GM04504 (cell line): ENCODE measurements around the gene TP53AIP1.
A peak's percentile ranks its signal among the peaks of the same experiment; 100 is the strongest.
"Not testable (repeated sequence)": the region's sequence is repeated elsewhere in the genome, so short reads cannot be mapped to it uniquely, and the experiment has no call there.

Experiments
- DNase-seq: peaks from one replicate; pipeline ENCODE4 v3.0.0-alpha.2; 2012; ENCODE audit warnings: low read depth

Gene TP53AIP1

DNA sequence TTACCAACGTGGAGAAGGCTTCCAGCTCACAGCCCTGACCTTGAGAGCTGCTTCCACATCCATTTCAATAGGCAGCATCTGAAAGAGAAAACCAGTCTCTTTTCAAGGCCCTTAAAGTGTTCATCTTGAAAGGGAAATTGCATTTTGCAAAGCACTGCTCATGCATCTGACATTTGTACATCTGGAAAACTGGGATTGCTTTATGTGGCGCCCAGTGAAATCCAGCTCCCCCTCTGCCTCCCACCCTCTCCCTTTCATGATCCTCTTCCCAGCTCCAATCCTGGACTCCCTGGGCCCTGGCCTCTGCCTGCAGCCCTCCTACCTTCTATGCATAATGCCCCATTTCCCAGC lies 17.4 kb downstream of the TP53AIP1 start:
- DNase-seq: no peak

DNA sequence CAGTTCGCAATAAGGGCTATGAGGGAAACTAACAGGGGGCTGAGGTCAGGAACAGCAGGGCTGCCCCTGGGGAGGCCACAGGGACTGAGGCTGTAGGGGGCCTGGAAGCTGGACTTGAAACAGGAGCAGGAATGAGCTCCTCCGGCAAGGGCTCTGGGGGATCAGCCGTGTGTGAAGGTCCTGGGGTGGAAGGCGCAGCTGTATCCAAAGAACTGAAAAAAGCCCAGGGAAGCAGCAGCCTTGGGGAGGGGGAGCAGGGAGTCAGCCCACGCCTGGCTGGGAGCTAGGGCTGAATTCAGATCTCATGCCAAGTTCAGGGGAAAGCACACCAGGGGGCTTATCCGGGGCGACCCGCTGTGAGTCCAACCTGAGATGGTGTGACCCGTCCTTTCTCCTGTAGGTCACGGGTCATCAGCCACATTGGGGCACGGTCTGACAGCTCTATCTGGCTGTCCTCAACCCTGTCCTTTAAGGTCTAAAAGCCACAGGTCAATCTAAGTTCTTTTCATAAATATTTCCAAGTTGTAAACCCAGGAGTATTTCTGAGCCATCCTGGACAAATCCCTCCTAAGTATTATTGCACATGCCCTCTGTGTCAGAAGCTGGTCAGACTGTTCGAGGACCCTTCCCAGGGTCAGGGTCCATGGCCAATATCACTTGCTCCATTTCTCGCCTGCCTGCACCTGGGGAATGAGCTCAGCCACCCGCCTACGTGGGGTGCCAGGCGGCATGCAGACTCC lies 18.0 kb downstream of the TP53AIP1 start:
- DNase-seq: no peak

DNA sequence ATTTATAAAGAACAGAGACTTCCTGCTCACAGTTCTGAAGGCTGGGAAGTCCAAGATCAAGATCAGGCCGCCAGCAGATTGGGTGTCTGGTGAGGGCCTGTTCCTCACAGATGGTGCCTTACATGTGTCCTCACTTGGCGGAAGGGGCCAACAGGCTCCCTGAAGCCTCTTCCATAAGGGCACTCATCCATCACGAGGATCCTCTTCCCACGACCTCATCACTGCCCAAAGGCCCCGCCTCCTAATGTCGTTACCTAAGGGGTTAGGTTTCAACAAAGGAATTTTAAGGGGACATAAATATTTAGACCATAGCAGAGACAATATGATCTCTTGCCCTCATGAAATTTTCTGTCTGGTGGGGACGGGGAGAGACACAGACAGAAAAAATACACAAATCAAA lies 18.6 kb downstream of the TP53AIP1 start:
- DNase-seq: no peak

DNA sequence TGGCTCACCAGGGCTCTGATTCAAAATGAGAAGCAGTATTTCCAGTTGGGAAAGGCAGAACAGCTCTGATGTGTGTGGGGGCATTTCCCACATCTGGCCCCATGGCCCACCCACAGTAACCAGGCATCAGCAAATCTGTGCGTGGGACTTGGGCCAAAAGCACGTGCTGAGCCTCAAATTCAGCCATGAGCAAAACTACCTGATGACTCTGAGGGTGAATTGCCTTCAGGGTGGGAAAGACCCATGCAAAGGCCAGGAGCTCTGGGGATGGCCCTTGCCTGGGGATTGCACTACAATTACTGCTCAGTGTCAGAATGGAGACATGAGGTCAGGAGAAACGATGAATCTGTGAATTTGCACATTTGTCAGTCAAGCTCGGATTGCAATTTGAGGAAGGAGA lies 20.9 kb downstream of the TP53AIP1 start:
- DNase-seq: no peak

DNA sequence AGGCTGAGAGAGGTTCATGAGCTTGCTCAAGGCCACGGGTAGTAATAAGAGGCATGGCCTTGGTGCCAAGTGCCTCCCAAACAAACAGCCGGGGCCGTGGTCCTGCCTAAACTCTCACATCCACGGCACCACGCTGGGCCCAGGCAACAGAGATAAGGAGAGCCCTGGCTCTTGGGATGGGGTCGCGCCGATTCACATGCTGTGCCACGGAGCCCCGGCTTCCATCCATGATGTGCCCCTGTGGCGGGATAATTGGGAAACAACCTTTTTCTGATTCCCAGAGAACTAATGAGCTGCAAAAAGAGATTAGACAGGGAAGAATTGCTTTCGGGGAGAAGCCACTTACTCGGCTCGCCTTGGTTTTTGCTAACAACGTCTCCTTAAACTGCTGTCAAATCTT lies 22.0 kb downstream of the TP53AIP1 start:
- DNase-seq: no peak

DNA sequence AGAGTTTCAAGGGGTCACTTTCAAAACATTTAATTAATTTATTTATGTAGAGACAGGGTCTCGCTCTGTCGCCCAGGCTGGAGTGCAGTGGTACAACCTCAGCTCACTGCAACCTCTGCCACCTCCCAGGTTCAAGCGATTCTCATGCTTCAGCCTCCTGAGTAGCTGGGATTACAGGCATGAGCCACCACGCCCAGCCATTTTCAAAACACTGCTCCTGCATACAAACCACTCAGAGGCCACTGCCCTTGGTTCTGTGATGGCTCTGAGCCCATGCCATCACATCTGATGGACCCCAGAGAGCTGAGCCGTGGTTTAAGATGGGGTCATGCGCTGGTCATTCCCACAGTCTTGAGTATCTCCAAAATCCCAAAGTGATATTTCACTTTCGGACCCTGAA lies 23.0 kb downstream of the TP53AIP1 start:
- DNase-seq: not testable (repeated sequence)

DNA sequence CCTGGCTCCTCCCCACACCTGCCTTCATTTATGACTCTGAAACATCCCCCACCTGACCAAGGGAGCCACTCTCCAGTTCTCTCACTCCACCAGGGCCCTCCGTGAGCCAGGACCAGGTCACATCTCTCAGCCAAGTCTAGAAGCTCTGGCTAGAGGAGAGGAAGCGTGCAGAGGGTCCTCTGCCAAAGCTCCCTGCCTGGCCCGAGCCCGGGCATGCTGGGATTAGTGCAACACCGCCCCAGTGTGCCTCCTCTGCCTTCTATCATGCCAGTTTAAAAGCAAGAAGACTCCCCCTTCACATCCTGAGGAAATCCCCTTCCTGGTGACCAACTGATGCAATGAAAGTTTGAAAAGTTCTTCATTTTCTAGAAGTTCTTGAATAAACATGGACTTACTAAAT lies 23.5 kb downstream of the TP53AIP1 start:
- no peak for DNase-seq

DNA sequence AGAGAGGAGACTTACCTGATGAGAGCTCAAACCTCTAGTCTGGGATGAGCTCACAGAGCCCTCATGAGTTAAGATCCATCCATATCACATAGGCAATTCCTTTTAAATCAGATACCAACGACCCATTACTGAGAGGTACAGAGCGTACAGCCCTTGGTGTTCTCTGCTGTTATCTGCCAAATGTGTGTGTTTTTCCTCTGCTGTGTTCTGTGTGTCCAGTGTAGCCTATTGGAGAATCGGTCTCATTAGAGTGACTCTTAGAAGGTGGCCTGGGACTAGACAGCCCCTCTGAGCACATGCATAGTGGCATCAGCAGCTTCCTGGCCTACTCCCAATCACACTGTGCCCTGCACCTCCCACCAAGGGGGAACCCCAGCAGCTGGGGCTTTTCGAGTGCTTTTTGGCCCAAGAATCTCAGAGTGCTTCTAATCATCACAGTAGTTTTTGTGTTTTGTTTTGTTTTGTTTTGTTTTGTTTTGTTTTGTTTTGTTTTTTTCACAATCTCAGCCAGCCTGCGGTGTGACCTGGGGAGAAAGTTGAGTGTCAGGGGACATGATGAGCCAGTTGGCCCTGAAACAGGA lies 25.4 kb downstream of the TP53AIP1 start:
- no peak for DNase-seq

DNA sequence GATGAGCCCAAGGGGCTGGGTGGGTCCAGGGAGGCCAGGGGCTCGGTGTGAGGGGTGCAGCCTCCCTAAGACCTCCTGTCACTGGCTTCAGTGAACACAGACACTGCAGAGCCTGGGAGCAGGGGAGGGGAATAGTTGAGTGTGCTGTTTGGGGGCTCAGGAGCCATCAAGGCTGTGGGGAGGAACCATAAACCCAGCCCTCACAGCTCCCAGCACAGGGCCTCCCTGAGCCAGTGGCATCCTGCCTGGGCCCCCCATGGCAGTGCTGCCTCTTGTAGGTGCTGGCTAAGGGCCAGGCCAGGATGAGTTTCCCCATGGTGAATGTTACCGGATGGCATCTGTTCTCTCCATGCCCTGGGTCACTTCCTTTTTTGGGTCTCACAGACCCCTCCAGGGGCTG lies 26.0 kb downstream of the TP53AIP1 start:
- no peak for DNase-seq

DNA sequence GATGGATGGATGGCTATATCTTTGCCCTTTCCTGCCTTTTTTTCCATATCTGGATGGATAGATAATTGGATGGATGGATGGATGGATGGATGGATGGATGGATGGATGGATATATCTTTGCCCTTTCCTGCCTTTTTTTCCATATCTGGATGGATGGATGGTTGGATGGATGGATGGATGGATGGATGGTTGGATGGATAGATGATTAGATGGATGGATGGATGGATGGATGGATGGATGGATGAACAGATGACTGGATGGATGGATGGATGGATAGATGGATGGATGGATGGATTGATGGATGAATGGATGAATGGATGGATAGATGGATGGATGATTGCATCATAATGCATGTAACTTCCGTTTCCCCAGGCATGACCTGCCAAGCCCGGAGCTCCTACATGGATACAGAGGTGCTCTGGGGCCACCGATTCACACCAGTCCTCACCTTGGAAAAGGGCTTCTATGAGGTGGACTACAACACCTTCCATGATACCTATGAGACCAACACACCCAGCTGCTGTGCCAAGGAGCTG lies 26.6 kb downstream of the TP53AIP1 start:
- no peak for DNase-seq

DNA sequence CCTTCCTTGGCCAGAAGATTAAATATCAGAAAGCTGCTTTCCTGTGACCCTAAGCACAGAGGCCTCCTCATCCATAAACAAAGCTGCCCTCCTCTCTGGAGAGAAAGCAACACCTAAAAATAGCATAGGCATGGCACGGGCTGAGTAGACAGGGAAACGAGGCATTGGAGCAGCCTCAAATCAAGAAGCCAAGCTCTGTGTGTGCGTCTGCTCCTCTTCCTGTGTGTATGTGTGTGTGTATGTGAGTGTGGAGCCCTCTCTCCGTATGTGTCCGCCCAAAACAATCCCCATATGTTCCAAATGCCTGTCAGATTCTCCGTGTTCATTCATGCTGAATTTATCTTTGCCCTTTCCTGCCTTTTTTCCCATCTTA lies 27.5 kb downstream of the TP53AIP1 start:
- DNase-seq: no peak

DNA sequence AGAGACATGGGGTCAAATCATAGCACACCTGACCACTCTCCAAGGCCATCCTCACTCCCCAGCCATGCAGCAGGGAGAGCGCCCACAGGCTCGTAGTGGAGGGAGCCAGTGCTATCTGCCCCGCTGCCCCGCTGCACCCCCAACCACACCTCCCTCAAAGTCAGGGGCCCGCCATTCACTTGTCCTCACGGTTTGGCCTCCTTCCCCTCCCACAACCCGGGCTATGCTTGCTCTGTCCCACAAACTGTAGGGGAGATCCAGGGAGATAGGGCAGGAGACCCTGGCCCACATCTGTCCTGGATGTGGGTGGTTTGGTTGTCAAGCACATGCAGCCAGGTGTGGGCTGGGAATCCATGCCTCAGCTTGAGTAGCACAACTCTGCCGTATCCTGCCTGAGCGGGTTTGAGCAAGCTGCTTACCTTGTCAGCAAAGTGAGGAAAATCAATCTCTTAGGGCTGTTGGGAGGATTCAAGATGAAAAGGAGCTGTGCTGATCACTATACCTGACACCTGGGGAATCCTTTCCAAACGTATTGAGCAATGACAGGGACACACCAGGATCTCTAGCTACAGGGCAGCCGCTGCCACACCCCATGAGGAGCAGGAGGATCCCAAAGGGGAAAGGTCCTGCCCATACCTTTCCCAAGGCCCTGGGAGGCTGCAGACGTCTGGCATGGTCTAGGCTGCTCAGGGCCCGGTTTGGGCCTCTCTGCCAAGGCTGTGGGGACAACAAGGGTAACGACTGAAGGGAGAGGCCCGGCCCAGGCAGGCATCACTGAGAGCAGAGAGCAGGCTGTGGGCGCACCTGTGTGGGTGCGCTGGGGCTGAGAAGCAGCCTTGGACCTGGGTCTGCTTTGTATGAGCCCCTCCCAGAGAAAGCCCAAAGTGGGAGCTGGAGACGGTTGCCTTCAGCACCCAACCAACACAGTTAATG lies 28.2 kb downstream of the TP53AIP1 start:
- DNase-seq: no peak

DNA sequence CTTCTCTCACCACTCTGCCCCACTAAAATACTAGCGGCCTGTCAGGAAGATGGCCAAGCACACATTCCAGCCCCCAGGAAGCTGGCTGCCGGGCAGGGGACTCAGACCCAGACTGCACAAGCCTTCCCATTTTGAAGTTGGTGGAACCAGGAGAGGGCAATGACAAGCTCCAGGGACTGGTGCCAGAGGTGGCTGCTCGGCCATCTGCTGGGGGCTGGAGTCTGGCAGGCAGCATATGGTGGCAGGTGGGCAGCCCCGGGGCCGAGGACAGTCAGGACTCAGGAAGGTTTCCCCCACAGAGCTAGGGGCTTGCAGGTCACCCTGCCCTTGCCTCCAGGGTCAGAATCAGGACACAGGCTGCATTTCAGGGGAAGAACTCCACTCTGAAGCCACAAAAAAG lies 28.9 kb downstream of the TP53AIP1 start:
- no peak for DNase-seq

DNA sequence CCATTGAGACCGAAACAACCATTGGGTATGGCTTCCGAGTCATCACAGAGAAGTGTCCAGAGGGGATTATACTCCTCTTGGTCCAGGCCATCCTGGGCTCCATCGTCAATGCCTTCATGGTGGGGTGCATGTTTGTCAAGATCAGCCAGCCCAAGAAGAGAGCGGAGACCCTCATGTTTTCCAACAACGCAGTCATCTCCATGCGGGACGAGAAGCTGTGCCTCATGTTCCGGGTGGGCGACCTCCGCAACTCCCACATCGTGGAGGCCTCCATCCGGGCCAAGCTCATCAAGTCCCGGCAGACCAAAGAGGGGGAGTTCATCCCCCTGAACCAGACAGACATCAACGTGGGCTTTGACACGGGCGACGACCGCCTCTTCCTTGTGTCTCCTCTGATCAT lies 31.0 kb downstream of the TP53AIP1 start:
- DNase-seq: no peak

DNA sequence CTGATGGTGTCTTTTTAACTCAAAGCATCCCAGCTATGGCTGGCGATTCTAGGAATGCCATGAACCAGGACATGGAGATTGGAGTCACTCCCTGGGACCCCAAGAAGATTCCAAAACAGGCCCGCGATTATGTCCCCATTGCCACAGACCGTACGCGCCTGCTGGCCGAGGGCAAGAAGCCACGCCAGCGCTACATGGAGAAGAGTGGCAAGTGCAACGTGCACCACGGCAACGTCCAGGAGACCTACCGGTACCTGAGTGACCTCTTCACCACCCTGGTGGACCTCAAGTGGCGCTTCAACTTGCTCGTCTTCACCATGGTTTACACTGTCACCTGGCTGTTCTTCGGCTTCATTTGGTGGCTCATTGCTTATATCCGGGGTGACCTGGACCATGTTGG lies 31.4 kb downstream of the TP53AIP1 start:
- DNase-seq: no peak

DNA sequence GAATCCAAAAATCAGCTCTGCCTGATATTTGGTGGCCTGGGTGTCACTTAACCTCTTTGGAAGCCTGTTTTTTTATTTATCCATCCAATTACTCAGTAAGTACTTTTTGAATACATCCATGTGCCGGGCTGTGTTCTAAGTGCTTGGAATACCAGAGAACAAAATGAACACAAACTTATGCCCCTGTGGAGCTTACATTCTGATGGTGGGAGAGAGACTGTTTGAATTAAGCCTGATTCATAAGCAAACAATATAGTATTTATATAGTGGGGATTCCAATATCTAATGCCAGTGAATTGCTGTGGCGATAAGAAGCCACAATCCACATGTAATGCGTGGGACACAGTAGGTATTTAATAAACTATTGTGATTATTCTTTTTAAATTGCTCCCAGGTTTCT lies 32.1 kb downstream of the TP53AIP1 start:
- no peak for DNase-seq

DNA sequence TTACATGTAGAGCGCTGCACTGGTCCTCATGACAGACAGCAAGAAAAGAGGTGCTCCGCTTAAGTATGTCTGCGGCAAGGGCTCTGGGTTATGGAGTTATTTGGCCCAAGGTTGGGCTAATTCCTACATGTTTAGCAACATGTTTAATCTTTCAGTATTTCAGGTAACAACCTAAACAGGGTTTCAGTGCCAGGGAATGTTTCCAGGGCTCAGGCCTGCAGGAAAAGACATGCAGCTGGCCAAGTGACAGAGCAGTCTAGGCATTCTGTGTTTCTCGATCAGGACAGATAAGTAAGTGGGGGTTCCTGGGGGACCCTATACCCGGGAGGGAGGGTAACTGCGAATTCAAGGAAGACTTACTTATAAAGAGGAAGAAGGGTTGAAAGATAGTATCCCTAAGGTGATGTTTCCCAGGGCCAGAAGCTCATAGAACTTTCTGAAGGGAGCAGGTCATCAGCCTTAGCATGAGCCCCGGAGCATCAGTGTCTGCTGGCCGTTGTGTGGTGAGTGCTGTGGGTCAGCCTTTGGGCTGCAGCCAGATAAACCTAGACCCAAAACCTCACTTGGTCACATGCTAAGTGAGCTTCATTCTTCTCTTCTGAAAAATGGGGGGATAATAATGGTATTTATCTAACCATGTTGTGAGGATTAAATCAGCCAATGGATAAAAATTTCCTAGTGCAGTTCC lies 33.1 kb downstream of the TP53AIP1 start:
- DNase-seq: no peak

DNA sequence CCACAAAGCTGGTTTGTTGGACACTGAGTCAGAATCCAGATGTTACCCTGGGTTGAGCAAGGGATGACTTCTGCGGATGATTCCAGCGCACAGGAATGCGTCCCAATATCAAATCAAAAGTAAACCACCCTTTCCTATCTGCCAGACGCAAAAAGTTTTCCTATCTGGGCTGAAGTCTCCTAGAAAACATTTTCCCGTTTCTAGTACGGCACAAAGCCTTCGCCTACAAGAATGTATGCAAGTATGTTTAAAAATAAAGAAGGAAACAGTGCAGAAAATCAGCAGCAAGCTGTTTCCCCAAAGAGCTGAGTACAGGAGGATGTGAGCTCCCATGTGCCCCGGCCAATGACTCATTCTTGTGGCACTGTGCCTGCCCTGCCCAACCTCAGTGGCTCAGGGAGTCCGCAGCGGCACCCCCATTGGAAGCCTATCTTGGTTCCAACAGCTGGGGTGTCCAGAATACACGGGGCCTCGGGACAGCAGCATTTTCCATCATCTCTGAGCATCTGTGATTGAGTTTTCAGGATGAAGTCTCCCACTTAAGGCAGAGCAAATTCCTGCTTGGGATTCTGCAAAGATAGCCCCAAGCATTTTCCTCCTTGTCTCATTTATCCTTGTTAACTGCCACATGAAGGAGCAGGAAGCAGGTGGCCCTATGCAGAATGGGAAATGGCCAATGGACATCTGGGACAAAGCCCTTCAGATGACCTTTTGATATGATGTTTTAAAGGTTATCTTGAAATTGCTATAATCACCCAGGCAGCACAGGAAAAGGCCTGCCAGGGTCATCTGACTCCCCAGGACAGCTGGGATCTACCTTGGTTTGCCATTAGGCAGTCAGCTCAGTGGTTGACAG lies 34.1 kb downstream of the TP53AIP1 start:
- peak; percentile 40 for DNase-seq

DNA sequence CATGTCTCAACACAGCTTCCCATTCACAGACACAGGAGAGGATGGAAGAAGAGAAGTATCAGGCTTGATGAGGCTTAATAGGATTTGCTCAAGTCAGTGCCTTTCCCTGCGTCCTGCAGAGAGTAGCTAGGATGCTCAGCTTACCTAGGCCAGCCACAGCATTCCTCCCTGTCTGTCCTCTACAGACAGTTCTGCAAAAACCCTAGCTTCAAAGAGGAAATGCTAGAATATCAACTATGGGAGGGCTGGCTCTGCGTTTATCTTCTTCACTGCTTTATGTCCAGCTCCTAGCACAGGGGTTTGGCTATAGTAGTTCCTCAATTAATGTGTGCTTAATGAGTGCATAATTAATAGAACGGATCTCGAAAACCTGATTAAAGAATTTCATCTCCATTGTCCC lies 35.1 kb downstream of the TP53AIP1 start:
- DNase-seq: no peak

DNA sequence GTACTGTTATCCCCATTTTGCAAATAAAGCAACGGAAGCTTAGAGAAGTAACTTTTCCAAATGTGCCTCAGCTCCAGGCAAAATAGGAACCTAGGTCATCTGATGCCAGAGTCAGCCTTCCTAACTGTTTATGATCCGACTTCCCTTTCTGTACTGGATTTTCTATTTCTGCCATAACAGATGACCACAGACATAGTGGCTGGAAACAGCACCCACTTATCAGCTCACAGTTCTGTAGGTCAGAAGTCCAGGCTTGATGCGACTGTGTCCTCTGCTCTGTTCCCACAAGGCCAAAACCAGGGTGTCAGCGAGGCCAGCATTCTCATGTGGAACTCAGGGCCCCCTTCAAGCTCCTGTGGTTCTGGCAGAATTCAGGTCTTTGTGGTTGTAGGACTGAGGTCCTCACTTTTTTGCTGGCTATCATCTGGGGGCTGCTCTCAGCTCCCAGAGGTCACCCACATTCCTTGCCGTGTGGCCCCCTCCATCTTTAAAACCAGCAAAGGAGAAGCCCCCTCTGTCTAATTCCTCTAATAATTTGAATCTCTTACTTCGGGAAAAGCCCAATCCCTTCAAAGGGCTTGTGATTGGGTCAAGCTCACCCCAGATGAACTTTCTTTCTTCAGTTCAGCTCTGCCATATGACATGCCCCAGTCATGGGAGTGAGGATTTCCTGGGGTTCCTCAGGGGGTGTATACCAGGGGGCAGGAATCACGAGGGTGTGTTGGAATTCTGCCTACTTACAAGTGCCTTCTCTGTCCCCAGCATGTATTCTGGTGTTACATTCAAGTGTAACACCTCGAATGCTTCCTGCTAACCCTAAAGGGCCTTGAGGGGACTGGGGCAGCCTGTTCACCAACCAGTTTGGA lies 36.3 kb downstream of the TP53AIP1 start:
- no peak for DNase-seq
